ENCODE measurements around the gene POPDC2.
"Not testable (repeated sequence)": the region's sequence is repeated elsewhere in the genome, so short reads cannot be mapped to it uniquely, and the experiment has no call there.

Gene POPDC2

DNA sequence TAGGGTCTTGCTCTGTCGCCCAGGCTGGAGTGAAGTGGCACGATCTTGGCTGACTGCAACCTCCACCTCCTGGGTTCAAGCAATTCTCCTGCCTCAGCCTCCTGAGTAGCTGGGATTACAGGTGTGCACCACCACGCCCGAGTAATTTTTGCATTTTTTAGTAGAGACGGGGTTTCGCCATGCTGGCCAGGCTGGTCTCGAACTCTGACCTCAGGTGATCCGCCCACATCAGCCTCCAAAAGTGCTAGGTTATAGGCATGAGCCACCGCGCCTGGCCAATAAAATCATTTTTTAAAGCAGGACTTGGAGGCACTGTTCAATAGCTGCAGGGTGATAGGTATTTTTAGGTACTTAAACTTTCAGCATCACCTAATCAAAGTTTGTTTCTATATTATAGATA is 17.8 kb upstream of the POPDC2 start:
- H3K4me1 ChIP-seq; H3K27me3 ChIP-seq (ENCODE audit: low read depth); H3K9me3 ChIP-seq; DNase-seq (ENCODE audit: low spot score in 2 of 2); H3K4me3 ChIP-seq: not testable (repeated sequence)
- in situ Hi-C loops (cut with MboI; ENCODE audit: low sequenced_read_pairs), result loop anchor here (25.0 kb wide), 3 partner anchors 191 to 791 kb away; partner anchors contain the start of genes ARHGAP31 and TIMMDC1
- peaks cover 12% of the 10 kb centered on the region for H3K36me3 ChIP-seq (replicated peaks)

DNA sequence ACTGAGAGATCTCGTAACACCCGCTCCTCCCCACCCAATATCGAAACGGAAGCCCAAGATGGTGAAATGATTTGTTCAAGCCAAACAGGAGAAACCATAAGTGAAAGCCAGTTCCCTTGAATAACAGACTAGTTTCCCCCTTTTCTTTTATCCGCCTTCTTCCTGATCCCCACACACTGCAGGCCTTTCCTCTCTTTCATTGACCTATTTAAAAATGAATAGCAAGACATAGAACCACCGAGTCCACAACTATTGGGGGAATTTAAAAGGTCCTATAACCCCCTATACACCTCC is 17.2 kb upstream of the POPDC2 start:
- Histone ChIP-seq H3K27me3 (ENCODE audit: low read depth) (no peaks in the 10 kb centered on the region), H3K4me3 (peak overlapping the region; percentile 56), H3K36me3 (replicated peaks) (peaks cover 18% of the 10 kb centered on the region), H3K4me1 (peaks cover 5% of the 10 kb centered on the region; the same call in 1 of the 2 replicates), H3K9me3 (no peaks in the 10 kb centered on the region)
- in situ Hi-C loops (cut with MboI; ENCODE audit: low sequenced_read_pairs), result loop anchor here (25.0 kb wide), 3 partner anchors 190 to 790 kb away; partner anchors contain the start of genes ARHGAP31 and TIMMDC1
- DNase-seq (ENCODE audit: low spot score in 2 of 2), result no peak

DNA sequence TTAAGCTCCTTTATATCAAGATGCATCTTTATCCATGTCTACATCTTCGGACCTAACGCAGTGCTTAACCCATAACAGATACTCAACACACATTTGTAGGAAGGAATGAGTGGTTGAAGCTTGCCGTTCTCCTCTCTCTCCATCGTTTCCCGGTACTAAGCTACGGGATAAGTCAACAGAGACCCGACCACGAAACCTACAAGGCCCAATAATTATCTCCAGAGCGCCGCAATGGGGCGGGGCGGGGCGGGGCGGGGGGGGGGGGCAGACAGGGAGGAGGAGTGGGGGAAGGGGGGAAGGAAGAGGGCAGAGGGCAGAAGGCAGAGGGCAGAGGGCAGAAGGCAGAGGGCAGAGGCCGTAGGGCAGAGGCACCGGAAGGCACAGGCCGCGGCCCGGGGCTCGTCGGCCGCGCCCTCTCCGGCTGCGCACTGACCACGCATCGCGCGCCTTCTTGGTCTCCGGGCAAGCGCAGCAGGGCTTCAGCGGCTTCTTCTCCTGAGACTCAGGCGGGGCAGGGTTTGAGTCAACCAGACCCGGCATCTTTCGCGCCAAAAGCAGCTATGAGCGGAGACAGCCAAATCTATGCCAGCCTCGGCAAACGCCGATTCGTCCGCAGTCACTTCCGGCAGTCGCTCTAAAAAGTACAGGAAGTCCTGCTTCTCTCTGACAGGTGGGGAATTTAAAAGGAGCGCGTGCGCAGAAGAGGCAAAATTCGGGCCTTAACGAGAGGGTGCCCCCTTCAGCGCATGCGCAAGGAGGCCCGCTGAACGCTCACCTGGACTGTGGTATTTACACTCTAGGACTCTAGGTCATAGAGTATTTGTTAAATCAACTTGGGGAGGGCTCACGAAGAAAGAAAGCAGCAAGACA is 16.6 kb upstream of the POPDC2 start, which contains the start of gene COX17:
TSS of gene COX17 (minus strand) at position 636 of the 870 bp plus-strand sequence. CDS start at position 540, 96 bp downstream.
- no peaks in the 10 kb centered on the region for H3K9me3 ChIP-seq
- H3K4me1 ChIP-seq, result peaks cover 5% of the 10 kb centered on the region; the same call in 1 of the 2 replicates
- no peaks in the 10 kb centered on the region for H3K27me3 ChIP-seq (ENCODE audit: low read depth)
- peak; percentile 94 for DNase-seq (ENCODE audit: low spot score in 2 of 2)
- in situ Hi-C loops (cut with MboI; ENCODE audit: low sequenced_read_pairs), result loop anchor here (25.0 kb wide), 3 partner anchors 190 to 790 kb away; partner anchors contain the start of genes ARHGAP31 and TIMMDC1
- peaks cover 24% of the 10 kb centered on the region for H3K36me3 ChIP-seq (replicated peaks)
- peak within 1 kb of the TSS; percentile 56 for H3K4me3 ChIP-seq

DNA sequence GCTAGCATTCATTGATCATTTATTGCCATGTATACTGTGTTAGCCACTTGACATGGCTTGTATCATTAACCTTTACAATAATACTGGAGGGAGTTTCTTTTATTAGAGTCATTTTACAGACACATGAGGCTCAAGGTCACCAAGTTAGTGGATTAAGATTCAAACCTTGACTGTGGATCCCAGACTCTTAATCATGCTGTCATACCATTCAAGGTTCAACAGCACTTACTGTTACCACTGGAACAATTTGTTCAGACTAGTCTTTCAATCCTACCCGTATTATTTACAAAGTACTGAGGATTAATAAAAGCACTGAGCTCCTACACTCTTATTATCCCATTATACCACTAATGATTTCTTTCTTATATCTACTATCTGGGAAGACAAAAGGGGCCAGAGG is 15.6 kb upstream of the POPDC2 start:
- peaks cover 10% of the 10 kb centered on the region for H3K4me1 ChIP-seq
- peak overlapping the region; percentile 56 for H3K4me3 ChIP-seq
- no peaks in the 10 kb centered on the region for H3K27me3 ChIP-seq (ENCODE audit: low read depth)
- peaks cover 24% of the 10 kb centered on the region for H3K36me3 ChIP-seq (replicated peaks)
- H3K9me3 ChIP-seq, result no peaks in the 10 kb centered on the region
- in situ Hi-C loops (cut with MboI; ENCODE audit: low sequenced_read_pairs), result loop anchor here (25.0 kb wide), 3 partner anchors 189 to 789 kb away; partner anchors contain the start of genes ARHGAP31 and TIMMDC1
- peak in 1 of 2 experiments; percentile 56 for DNase-seq (ENCODE audit: low spot score in 2 of 2)

DNA sequence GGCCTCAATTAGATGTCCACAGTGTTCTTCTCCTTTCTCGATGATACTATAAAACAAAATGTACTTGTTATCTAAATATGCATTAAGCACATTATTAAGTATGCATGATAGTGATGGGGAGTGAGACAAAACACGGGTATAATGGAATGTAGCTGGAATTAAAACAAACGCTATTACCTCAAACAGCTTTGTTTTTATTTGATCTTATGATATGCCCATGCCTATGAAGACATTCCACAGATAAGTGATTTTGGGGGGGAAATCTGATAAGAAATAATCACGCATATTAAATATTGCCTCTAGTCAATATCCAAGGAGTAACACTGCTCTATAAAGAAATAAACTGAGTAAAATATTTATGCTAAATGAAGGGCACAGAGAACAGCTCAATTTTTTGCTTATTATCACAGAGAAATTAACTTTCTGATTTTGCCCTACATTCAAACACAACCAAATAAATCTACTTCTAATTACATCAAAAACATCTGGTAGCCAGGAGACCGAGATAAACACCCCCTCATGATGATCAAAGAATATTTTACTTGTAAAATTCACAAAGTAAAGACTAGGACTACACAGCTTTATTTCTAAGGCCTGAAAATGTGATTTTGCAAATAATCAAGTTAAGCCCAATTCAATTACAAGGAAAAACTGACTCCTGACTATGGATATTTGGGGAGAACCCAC is 14.9 kb upstream of the POPDC2 start:
- DNase-seq (ENCODE audit: low spot score in 2 of 2), result no peak
- in situ Hi-C loops (cut with MboI; ENCODE audit: low sequenced_read_pairs), result loop anchor here (25.0 kb wide), 3 partner anchors 188 to 788 kb away; partner anchors contain the start of genes ARHGAP31 and TIMMDC1
- Histone ChIP-seq H3K9me3 (no peaks in the 10 kb centered on the region), H3K36me3 (replicated peaks) (peaks cover 24% of the 10 kb centered on the region), H3K27me3 (ENCODE audit: low read depth) (no peaks in the 10 kb centered on the region), H3K4me1 (peaks cover 16% of the 10 kb centered on the region), H3K4me3 (no peak overlapping the region; the same call in 1 of the 2 replicates)

DNA sequence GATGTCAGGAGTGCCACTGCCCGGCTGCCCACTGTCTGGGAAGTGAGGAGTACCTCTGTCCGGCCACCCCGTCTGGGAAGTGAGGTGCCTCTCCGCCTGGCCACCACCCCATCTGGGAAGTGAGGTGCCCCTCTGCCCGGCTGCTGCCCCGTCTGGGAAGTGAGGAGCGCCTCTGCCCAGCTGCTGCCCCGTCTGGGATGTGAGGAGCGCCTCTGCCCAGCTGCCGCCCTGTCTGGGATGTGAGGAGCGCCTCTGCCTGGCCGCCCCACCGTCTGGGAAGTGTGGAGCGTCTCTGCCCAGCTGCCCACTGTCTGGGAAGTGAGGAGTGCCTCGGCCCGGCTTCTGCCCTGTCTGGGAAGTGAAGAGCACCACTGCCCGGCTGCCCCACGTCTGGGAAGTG is 13.5 kb upstream of the POPDC2 start:
- in situ Hi-C loops (cut with MboI; ENCODE audit: low sequenced_read_pairs), result no loop called here
- no peak overlapping the region for H3K4me3 ChIP-seq
- H3K4me1 ChIP-seq, result peaks cover 28% of the 10 kb centered on the region
- no peaks in the 10 kb centered on the region for H3K9me3 ChIP-seq
- H3K36me3 ChIP-seq (replicated peaks), result peaks cover 29% of the 10 kb centered on the region
- no peaks in the 10 kb centered on the region for H3K27me3 ChIP-seq (ENCODE audit: low read depth)
- no peak for DNase-seq (ENCODE audit: low spot score in 2 of 2)

DNA sequence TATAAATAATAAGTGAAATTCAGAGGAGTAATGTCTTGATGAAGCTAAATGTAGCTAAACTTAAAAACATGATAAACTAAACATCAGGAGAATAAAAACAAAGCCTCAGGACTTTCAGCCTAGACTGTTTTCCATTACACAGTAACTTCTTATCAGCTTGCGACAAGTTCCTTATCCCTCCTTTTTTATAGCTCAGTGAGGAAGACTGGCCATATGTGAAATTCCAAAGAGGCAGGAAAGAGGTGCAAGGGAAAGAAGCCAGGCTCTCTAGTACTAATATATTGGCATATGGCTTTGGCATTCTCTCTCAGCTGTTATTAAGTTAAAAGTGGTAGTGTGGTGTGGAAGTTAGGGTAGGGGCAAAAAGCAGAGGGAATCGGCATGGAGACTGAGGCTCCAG is 12.4 kb upstream of the POPDC2 start:
- Histone ChIP-seq H3K36me3 (replicated peaks) (peaks cover 29% of the 10 kb centered on the region), H3K4me1 (peaks cover 27% of the 10 kb centered on the region), H3K9me3 (no peaks in the 10 kb centered on the region), H3K27me3 (ENCODE audit: low read depth) (no peaks in the 10 kb centered on the region), H3K4me3 (no peak overlapping the region)
- in situ Hi-C loops (cut with MboI; ENCODE audit: low sequenced_read_pairs), result no loop called here
- no peak for DNase-seq (ENCODE audit: low spot score in 2 of 2)

DNA sequence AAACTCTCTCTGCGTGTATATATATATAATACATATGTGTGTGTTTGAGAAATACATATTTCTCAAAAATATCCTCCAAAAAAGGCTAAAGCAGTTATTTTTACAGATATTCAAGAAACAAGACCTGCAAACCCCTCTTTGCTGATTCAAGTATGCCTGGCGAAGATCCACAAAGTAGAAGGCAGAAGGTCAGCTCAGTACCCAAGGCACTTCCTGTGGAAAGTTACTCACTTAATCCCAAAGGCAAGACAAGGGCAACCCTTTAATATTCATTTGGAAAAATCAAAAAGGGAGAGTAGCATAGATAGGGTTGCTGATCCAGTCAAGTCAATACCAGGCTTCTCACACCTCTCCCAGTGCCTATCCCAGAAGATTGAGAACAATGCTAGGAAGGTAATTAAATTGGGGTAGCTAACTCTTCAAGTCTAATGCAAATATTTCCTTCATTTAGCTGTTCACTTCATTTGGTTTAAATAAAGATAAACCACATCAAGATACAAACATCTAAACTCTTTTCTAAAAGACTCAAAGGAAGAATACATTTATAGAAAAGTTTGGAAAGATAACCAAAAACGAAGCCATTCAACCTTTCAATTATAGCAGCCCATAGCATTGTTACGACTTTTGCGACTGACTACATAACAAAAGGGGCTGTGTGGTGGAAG is 9.6 kb upstream of the POPDC2 start:
- Histone ChIP-seq H3K4me1 (peaks cover 23% of the 10 kb centered on the region), H3K9me3 (no peaks in the 10 kb centered on the region), H3K4me3 (no peak overlapping the region), H3K27me3 (ENCODE audit: low read depth) (no peaks in the 10 kb centered on the region), H3K36me3 (replicated peaks) (peaks cover 28% of the 10 kb centered on the region)
- DNase-seq (ENCODE audit: low spot score in 2 of 2), result peak; percentile 52 to 92
- in situ Hi-C loops (cut with MboI; ENCODE audit: low sequenced_read_pairs), result no loop called here

DNA sequence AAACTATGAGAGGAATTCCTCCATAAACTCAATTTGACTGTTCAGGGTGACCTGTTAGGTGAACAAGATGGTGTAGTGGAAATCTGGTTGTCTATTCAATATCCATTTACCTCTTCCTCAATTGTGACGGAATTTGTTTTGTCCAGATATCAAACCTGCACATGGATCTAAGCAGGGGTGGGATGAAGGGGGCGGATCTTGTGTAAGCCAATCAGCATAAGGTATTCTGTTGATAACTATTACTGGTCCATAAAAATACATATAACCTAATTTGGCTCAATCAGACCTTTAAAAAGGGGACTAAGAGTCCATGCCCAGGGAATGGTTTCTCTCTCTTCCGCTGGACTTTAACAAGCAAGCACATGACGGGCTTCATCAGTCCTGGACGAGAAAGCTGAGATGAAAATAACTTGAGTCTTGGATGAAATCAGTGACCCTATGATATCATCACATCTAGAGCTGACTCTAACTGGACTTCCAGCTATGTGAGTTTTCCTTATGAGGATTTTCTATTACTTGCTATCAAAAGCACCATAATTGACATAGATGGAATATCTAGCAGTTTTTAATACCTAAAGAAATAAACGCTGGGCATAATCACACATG is 5.7 kb upstream of the POPDC2 start:
- Histone ChIP-seq H3K27me3 (ENCODE audit: low read depth) (no peaks in the 10 kb centered on the region), H3K4me1 (peaks cover 18% of the 10 kb centered on the region), H3K4me3 (no peak overlapping the region), H3K36me3 (replicated peaks) (peaks cover 5% of the 10 kb centered on the region), H3K9me3 (no peaks in the 10 kb centered on the region)
- no peak for DNase-seq (ENCODE audit: low spot score in 2 of 2)
- in situ Hi-C loops (cut with MboI; ENCODE audit: low sequenced_read_pairs), result no loop called here

DNA sequence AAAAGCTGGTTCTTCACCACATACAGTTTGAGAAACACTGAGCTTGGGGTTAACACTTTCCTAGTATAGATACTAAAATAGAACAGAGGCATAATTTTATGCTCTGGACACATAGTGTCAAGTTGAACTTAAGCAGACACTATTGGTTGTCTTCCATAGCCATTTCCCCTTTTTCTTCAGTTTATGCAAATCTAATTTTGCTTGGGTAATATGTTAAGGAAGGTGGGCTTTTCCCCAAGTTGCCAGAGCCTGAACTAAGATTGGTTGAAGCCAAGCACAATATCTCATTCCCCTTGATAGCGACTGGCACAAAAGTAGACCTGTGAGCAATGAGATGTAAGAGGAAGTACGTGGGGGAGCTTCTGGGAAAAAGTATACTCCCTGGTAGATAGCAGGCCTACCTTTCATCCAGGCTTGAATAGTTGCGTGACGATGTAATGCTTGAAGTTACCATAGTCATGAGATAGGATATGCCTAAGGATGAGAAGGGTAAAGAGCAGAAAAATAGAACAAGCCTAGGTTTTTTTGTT is 4.5 kb upstream of the POPDC2 start:
- in situ Hi-C loops (cut with MboI; ENCODE audit: low sequenced_read_pairs), result no loop called here
- Histone ChIP-seq H3K4me1 (peaks cover 8% of the 10 kb centered on the region), H3K9me3 (no peaks in the 10 kb centered on the region), H3K27me3 (ENCODE audit: low read depth) (no peaks in the 10 kb centered on the region), H3K36me3 (replicated peaks) (peaks cover 5% of the 10 kb centered on the region), H3K4me3 (no peak overlapping the region)
- no peak for DNase-seq (ENCODE audit: low spot score in 2 of 2)

DNA sequence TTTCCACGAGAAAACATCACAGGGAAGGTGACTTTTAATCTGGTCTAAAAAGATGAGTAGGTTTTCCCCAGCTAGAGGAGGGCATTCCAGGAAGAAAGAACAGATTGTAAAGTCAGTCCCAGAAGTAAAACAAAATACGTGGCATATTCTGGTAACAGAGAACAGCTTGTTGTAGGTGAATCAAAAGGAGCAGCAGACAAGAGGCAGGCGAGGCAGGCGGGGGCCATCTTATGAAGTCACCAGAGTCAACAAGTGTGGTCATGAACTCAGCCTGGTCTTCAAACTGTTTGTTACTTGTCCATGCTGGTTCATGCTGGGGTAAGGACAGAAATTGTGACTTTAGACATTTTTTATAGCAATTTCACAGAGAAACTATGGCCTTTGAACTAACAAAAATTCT is 4.0 kb upstream of the POPDC2 start:
- no peak for DNase-seq (ENCODE audit: low spot score in 2 of 2)
- no peak overlapping the region for H3K4me3 ChIP-seq
- H3K36me3 ChIP-seq (replicated peaks), result peaks cover 2% of the 10 kb centered on the region
- peaks cover 3% of the 10 kb centered on the region for H3K4me1 ChIP-seq
- in situ Hi-C loops (cut with MboI; ENCODE audit: low sequenced_read_pairs), result no loop called here
- H3K27me3 ChIP-seq (ENCODE audit: low read depth), result no peaks in the 10 kb centered on the region
- no peaks in the 10 kb centered on the region for H3K9me3 ChIP-seq

DNA sequence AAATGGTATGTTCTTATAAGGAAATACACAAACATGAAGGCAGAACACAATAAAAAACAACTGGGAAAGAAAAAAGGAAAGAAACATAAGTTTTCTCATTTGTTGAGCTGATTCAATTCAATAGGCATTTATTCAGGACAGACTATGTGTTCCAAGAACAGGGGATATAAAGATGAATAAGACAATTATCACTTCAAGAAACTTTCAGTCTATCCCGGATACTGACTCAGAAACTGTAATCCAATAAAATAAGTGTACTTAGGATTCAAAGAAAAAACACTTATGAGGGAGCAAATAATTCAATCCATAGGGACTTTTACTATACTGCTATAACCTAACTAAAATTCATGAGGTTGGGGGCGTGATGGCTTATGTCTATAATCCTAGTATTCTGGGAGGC is 3.5 kb upstream of the POPDC2 start:
- in situ Hi-C loops (cut with MboI; ENCODE audit: low sequenced_read_pairs), result no loop called here
- no peaks in the 10 kb centered on the region for H3K27me3 ChIP-seq (ENCODE audit: low read depth)
- H3K4me1 ChIP-seq, result no peaks in the 10 kb centered on the region
- no peak for DNase-seq (ENCODE audit: low spot score in 2 of 2)
- no peaks in the 10 kb centered on the region; the same call in 1 of the 2 replicates for H3K36me3 ChIP-seq (replicated peaks)
- no peak overlapping the region for H3K4me3 ChIP-seq
- H3K9me3 ChIP-seq, result no peaks in the 10 kb centered on the region
